Neural cell (in vitro differentiated cells): ENCODE results near the gene ESF1.

Experiments used
- EZH2 ChIP-seq: fragments of 200-600, 300-800 bp; shearing (Covaris generic), sonication (generic); IDR thresholded peaks from 2 replicates; pipeline ENCODE4 v1.6.1; 2014; ENCODE audit warnings: antibody characterized with exemption, low read length, borderline replicate concordance, mild to moderate bottlenecking; ENCODE audit not compliant: insufficient read depth, poor library complexity, severe bottlenecking
- TF ChIP-seq, protein P1 (sequence below): fragments of 450-650 bp; IDR thresholded peaks from 2 replicates; pipeline ENCODE4 v1.5.1; 2014; ENCODE audit warnings: antibody characterized with exemption, mild to moderate bottlenecking, moderate library complexity; ENCODE audit not compliant: poor library complexity, severe bottlenecking

DNA sequence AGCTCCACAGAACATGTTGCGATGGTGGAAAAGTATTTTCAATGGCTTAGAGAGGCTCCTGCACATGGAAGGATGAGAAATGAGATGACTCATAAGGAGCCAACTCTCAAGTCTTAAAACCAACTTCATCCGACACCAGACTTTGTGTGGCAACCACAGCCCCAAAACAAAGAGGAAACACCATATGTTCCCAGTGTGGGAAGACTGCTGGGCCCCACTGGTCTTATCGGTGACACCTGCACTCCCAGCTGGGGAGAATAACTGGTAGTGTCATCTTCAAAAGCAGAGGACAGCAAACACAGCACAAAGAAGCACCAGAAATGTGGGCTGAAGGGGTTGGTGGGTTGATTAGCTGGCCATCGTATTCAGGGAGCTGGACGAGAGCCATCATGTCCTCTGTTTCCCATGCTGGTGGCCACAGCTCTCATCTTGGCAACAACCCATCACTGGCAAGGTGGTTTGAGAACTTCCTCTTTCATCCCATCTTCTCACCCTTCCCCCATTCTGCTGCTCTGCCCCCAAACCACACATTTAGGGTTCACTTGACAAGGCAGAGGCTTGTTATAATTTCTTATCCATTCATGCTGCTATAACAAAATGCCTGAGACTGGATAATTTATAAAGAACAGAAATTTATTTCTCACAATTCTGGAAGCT is 100.0 kb downstream of the ESF1 start:
- TF ChIP-seq, protein P1, sequence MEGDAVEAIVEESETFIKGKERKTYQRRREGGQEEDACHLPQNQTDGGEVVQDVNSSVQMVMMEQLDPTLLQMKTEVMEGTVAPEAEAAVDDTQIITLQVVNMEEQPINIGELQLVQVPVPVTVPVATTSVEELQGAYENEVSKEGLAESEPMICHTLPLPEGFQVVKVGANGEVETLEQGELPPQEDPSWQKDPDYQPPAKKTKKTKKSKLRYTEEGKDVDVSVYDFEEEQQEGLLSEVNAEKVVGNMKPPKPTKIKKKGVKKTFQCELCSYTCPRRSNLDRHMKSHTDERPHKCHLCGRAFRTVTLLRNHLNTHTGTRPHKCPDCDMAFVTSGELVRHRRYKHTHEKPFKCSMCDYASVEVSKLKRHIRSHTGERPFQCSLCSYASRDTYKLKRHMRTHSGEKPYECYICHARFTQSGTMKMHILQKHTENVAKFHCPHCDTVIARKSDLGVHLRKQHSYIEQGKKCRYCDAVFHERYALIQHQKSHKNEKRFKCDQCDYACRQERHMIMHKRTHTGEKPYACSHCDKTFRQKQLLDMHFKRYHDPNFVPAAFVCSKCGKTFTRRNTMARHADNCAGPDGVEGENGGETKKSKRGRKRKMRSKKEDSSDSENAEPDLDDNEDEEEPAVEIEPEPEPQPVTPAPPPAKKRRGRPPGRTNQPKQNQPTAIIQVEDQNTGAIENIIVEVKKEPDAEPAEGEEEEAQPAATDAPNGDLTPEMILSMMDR, result no peak
- no peak for TF ChIP-seq EZH2
